ENCODE data around the gene EVX2. TPM values are rescaled to one million over a fixed set of nuclear protein-coding genes. Genes with fewer than 3 reads are reported as not detected.

Gene EVX2
- total RNA-seq, 1 donor from 2014 or later = not detected

DNA sequence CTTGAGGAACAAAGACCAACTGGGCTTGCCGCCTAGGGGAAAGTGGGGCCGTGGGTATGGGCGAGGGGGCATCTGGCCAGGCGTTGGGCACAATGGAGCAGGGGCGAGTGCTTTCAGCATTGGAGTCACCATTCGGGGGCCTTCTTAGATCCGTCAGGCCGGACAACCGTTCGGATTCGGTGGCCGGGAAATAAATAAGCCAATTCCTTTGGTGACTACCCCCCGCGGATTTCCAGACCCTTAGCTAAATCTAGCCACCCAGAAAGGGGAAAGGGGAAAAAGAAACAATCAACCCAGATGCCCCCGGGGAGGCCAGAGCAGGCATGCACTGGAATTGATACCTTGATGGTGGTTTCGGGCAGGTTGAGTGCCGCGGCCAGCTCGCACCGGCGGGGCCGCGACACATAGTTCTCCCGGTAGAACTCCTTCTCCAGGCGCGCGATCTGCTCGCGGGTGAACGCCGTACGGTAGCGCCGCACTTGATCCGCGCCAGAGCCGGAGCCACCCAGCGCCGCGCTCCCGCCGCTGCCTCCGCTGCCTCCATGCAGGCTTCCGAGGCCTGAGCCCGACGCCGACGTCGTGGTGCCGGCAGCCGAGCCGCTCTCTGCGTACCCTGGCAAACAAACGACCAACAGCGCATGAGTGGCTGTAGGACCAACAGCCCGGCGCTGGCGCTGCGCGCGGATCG is 1.8 kb downstream of the EVX2 start:
- peaks cover 3% of the 10 kb centered on the region for H3K4me1 ChIP-seq (ENCODE audit: insufficient read depth, low read length)
- no peak for DNase-seq (ENCODE audit: low read depth)
- no peak overlapping the region for H3K4me3 ChIP-seq (ENCODE audit: insufficient read depth, low read depth, low read length)
- Mint-ChIP-seq H3K4me1 (ENCODE audit: low read depth, unreplicated experiment) (peaks cover 5% of the 10 kb centered on the region), H3K27ac (ENCODE audit: unreplicated experiment) (peak overlapping the region; percentile 81), H3K4me3 (ENCODE audit: unreplicated experiment) (no peak overlapping the region), H3K36me3 (ENCODE audit: low read depth, unreplicated experiment) (peaks cover 5% of the 10 kb centered on the region), H3K27me3 (ENCODE audit: low read depth, unreplicated experiment) (peaks cover 79% of the 10 kb centered on the region), H3K9me3 (ENCODE audit: unreplicated experiment) (peaks cover 36% of the 10 kb centered on the region)
- H3K79me2 ChIP-seq (ENCODE audit: insufficient read depth, low read length) = no peaks in the 10 kb centered on the region
- no peak overlapping the region for H2AFZ ChIP-seq (ENCODE audit: low read depth, low read length)
- no peak for TF ChIP-seq CTCF (IDR thresholded peaks at IDR 0.05; ENCODE audit: insufficient read depth, low read depth, low read length)
- TF ChIP-seq EZH2 (IDR thresholded peaks at IDR 0.05; ENCODE audit: insufficient read depth, low read length) = peak; percentile 97
- no peak overlapping the region for H3K27ac ChIP-seq (ENCODE audit: low read depth, low read length)
- peaks cover 20% of the 10 kb centered on the region for H4K20me1 ChIP-seq (ENCODE audit: insufficient read depth, low read length)
- no peak for FAIRE-seq
- no peaks in the 10 kb centered on the region for H3K36me3 ChIP-seq (ENCODE audit: insufficient read depth, low read length)
- no peak overlapping the region for H3K4me2 ChIP-seq (ENCODE audit: low read length)
- no peak overlapping the region for H3K9ac ChIP-seq (ENCODE audit: low read length)
- H3K9me3 ChIP-seq (ENCODE audit: insufficient read depth, low read depth, low read length) = peaks cover 3% of the 10 kb centered on the region
- H3K27me3 ChIP-seq (ENCODE audit: insufficient read depth, low read length) = peaks cover 88% of the 10 kb centered on the region

- H3K36me3 Mint-ChIP-seq (ENCODE audit: low read depth, unreplicated experiment) = peaks cover 4% of the 10 kb centered on the region
- H3K4me2 ChIP-seq (ENCODE audit: low read length) = no peak overlapping the region
- peaks cover 34% of the 10 kb centered on the region for H3K9me3 Mint-ChIP-seq (ENCODE audit: unreplicated experiment)
- peaks cover 3% of the 10 kb centered on the region for H3K4me1 ChIP-seq (ENCODE audit: insufficient read depth, low read length)
- DNase-seq (ENCODE audit: low read depth) (no peak), FAIRE-seq (no peak)
- H3K4me3 Mint-ChIP-seq (ENCODE audit: unreplicated experiment) = no peak overlapping the region
- H3K27me3 ChIP-seq (ENCODE audit: insufficient read depth, low read length) = peaks cover 88% of the 10 kb centered on the region
- H4K20me1 ChIP-seq (ENCODE audit: insufficient read depth, low read length) = peaks cover 20% of the 10 kb centered on the region
- no peaks in the 10 kb centered on the region for H3K79me2 ChIP-seq (ENCODE audit: insufficient read depth, low read length)
- H3K4me3 ChIP-seq (ENCODE audit: insufficient read depth, low read depth, low read length) = no peak overlapping the region
- H3K9ac ChIP-seq (ENCODE audit: low read length) = no peak overlapping the region
- TF ChIP-seq EZH2 (IDR thresholded peaks at IDR 0.05; ENCODE audit: insufficient read depth, low read length) = no peak
- no peak for TF ChIP-seq CTCF (IDR thresholded peaks at IDR 0.05; ENCODE audit: insufficient read depth, low read depth, low read length)
- peaks cover 3% of the 10 kb centered on the region for H3K9me3 ChIP-seq (ENCODE audit: insufficient read depth, low read depth, low read length)
- H3K27me3 Mint-ChIP-seq (ENCODE audit: low read depth, unreplicated experiment) = peaks cover 79% of the 10 kb centered on the region
- peaks cover 5% of the 10 kb centered on the region for H3K4me1 Mint-ChIP-seq (ENCODE audit: low read depth, unreplicated experiment)
- no peak overlapping the region for H3K27ac ChIP-seq (ENCODE audit: low read depth, low read length)
- no peak overlapping the region for H2AFZ ChIP-seq (ENCODE audit: low read depth, low read length)
- H3K27ac Mint-ChIP-seq (ENCODE audit: unreplicated experiment) = peak overlapping the region; percentile 81
- no peaks in the 10 kb centered on the region for H3K36me3 ChIP-seq (ENCODE audit: insufficient read depth, low read length)
Observed at GRCh38 chr2:176081376-176081836, 2.4 kb downstream of the EVX2 start.
